Muscle layer of colon (tissue), 2 donors: ENCODE measurements around the gene TOR4A.
"Not testable (repeated sequence)": the region's sequence is repeated elsewhere in the genome, so short reads cannot be mapped to it uniquely, and the experiment has no call there.

Experiments used
- H3K27ac ChIP-seq: one replicate; pipeline ENCODE4 v1.7.0; 2013; ENCODE audit warnings: low read depth, mild to moderate bottlenecking, low read length, moderate library complexity
- H3K27me3 ChIP-seq, 2 donors: one replicate each; pipeline ENCODE4 v1.7.0; 2013; ENCODE audit warnings: low read length in 2 of 2, mild to moderate bottlenecking in 2 of 2; ENCODE audit not compliant: insufficient read depth in 2 of 2, control insufficient read depth in 1 of 2
- H3K36me3 ChIP-seq: one replicate; pipeline ENCODE4 v1.7.0; 2013; ENCODE audit warnings: mild to moderate bottlenecking, low read length; ENCODE audit not compliant: insufficient read depth
- H3K4me1 ChIP-seq: one replicate; pipeline ENCODE4 v1.7.0; 2013; ENCODE audit warnings: mild to moderate bottlenecking, low read length; ENCODE audit not compliant: insufficient read depth
- H3K4me3 ChIP-seq, 2 donors: one replicate each; pipeline ENCODE4 v1.7.0; 2013; ENCODE audit warnings: low read length in 2 of 2, low read depth in 1 of 2, mild to moderate bottlenecking in 1 of 2, moderate library complexity in 1 of 2
- H3K9ac ChIP-seq: one replicate; pipeline ENCODE4 v1.7.0; 2013; ENCODE audit warnings: low read length
- H3K9me3 ChIP-seq: one replicate; pipeline ENCODE4 v1.7.0; 2013; ENCODE audit warnings: mild to moderate bottlenecking, low read length
- donor health status: abdominal sarcoma.
- donor health status: Adenocarcinoma of cecum.

Gene TOR4A

GRCh38 chr9:137325124-137325523, 47.6 kb downstream of the TOR4A start:
- Histone ChIP-seq H3K27me3 (peaks cover 0 to 2% of the 10 kb centered on the region in 2 donors), H3K36me3 (no peaks in the 10 kb centered on the region), H3K4me3 (no peak overlapping the region), H3K9ac (no peak overlapping the region), H3K9me3 (no peaks in the 10 kb centered on the region), H3K27ac (no peak overlapping the region), H3K4me1 (no peaks in the 10 kb centered on the region)

- no peaks in the 10 kb centered on the region for H3K36me3 ChIP-seq
- no peaks in the 10 kb centered on the region for H3K27me3 ChIP-seq
- H3K4me3 ChIP-seq: no peak overlapping the region
Measured at GRCh38 chr9:137325799-137326198, 48.3 kb downstream of the TOR4A start.

GRCh38 chr9:137326445-137327065, 49.0 kb downstream of the TOR4A start:
- Histone ChIP-seq H3K27me3 (no peaks in the 10 kb centered on the region), H3K27ac (no peak overlapping the region), H3K9ac (no peak overlapping the region), H3K4me1 (no peaks in the 10 kb centered on the region), H3K36me3 (no peaks in the 10 kb centered on the region), H3K9me3 (no peaks in the 10 kb centered on the region), H3K4me3 (no peak overlapping the region)

More at GRCh38 chr9:137325799-137326198, 48.3 kb downstream of the TOR4A start:
- Histone ChIP-seq H3K9me3 (no peaks in the 10 kb centered on the region), H3K9ac (no peak overlapping the region), H3K4me1 (no peaks in the 10 kb centered on the region), H3K27ac (no peak overlapping the region)

GRCh38 chr9:137327641-137328550, 50.4 kb downstream of the TOR4A start:
- not testable (repeated sequence) for H3K4me1 ChIP-seq, H3K36me3 ChIP-seq, H3K27ac ChIP-seq, H3K27me3 ChIP-seq, H3K9ac ChIP-seq, H3K9me3 ChIP-seq, H3K4me3 ChIP-seq

GRCh38 chr9:137329590-137329989, 52.1 kb downstream of the TOR4A start:
- H3K27me3 ChIP-seq, H3K9ac ChIP-seq, H3K27ac ChIP-seq, H3K9me3 ChIP-seq, H3K4me1 ChIP-seq, H3K36me3 ChIP-seq, H3K4me3 ChIP-seq: not testable (repeated sequence)

- Histone ChIP-seq H3K4me3 (no peak overlapping the region), H3K9ac (no peak overlapping the region), H3K36me3 (no peaks in the 10 kb centered on the region), H3K9me3 (no peaks in the 10 kb centered on the region), H3K4me1 (no peaks in the 10 kb centered on the region), H3K27me3 (no peaks in the 10 kb centered on the region), H3K27ac (no peak overlapping the region)
Measured at GRCh38 chr9:137330689-137331088, 53.2 kb downstream of the TOR4A start.

GRCh38 chr9:137331929-137332328, 54.4 kb downstream of the TOR4A start:
- peaks cover 4% of the 10 kb centered on the region for H3K36me3 ChIP-seq

More at GRCh38 chr9:137331929-137332328, 54.4 kb downstream of the TOR4A start:
- no peak overlapping the region for H3K4me3 ChIP-seq
- H3K4me1 ChIP-seq: no peaks in the 10 kb centered on the region
- H3K27me3 ChIP-seq: no peaks in the 10 kb centered on the region
- no peak overlapping the region for H3K9ac ChIP-seq
- no peaks in the 10 kb centered on the region for H3K9me3 ChIP-seq
- no peak overlapping the region for H3K27ac ChIP-seq
